ENCODE data around the gene UBXN11.

UBXN11 gene
- long read RNA-seq, donor 1, partial matches to known transcripts = 210 of 219 reads
- long read RNA-seq, donor 1, other reads (novel, unspliced or antisense) = 6 of 219 reads
- long read RNA-seq, donor 2, partial matches to known transcripts = 0 of 3 reads
- long read RNA-seq, donor 2, other reads (novel, unspliced or antisense) = 0 of 3 reads
- long read RNA-seq, donor 3, partial matches to known transcripts = 0 of 3 reads
- long read RNA-seq, donor 3, other reads (novel, unspliced or antisense) = 0 of 3 reads
- long read RNA-seq, donor 4, partial matches to known transcripts = 10 of 12 reads
- long read RNA-seq, donor 4, other reads (novel, unspliced or antisense) = 0 of 12 reads
- long read RNA-seq, donor 5, partial matches to known transcripts = 50 of 425 reads
- long read RNA-seq, donor 5, other reads (novel, unspliced or antisense) = 374 of 425 reads
- long read RNA-seq, donor 6, partial matches to known transcripts = 282 of 283 reads
- long read RNA-seq, donor 6, other reads (novel, unspliced or antisense) = 0 of 283 reads
- long read RNA-seq, donor 7, partial matches to known transcripts = 469 of 479 reads
- long read RNA-seq, donor 7, other reads (novel, unspliced or antisense) = 5 of 479 reads
- long read RNA-seq, donor 8, partial matches to known transcripts = 0 of 2 reads
- long read RNA-seq, donor 8, other reads (novel, unspliced or antisense) = 0 of 2 reads

- peak; percentile 73 for DNase-seq
Observed at GRCh38 chr1:26306290-26307229, at the start of gene UBXN11. TSS of gene UBXN11 (minus strand) at chr1:26306636. CDS start at chr1:26302883, 3,753 bp downstream.

- no peak for DNase-seq
Observed at GRCh38 chr1:26356106-26356505, 49.7 kb upstream of the UBXN11 start.

GRCh38 chr1:26354972-26355371 lies 48.5 kb upstream of the UBXN11 start:
- DNase-seq = no peak

- no peak for DNase-seq
Observed at GRCh38 chr1:26353976-26354820, 47.8 kb upstream of the UBXN11 start, which contains the start of gene CRYBG2. TSS of gene CRYBG2 (minus strand) at chr1:26354130. CDS start at chr1:26346657, 7,473 bp downstream.

- no peak for DNase-seq
Observed at GRCh38 chr1:26353210-26353859, 46.9 kb upstream of the UBXN11 start.

GRCh38 chr1:26352338-26352679 lies 45.9 kb upstream of the UBXN11 start:
- DNase-seq = no peak

GRCh38 chr1:26351590-26352337 lies 45.3 kb upstream of the UBXN11 start:
- no peak for DNase-seq

DNA sequence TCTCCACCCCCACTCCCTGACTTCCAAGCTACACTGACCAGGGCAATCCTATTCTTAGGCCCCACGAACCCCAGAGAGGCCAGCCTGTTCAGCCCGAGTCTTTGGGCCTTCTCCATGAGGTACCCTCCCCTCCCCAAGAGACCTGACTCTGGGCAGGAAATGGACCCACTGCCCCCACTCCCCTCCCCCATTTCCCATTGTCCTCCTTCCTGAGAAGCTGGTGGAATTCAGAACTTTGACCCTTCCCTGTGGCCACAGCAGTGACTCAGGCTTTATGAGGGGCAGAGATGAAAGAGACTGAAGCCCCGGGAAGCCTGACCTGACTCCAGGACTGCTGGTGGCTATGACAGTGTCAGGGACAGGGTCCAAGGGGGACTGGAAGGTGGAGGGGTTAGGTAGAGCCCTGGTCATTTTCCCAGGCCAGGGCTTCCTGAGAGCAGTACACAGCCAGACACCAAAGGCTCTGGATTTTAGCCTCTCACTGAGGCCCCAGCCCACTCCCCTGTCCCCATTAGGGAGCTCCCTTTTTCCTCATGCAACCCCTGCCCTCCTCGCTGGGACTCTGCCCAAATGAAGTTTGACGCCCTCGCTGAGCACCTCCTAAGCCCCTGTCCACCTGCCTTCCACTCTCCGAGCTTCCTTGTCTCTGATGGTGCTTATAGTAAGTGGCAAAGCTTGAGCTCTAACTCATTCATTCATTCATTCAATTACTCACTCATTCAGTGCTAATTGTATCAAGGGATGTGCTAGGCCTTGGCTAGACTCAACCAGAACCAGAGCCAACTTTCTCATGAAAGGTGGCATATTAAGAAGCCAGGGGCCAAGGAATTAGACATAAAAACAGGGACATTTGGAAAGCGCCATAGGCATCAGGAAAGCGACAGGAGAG lies 44.5 kb upstream of the UBXN11 start:
- no peak for DNase-seq

GRCh38 chr1:26350343-26350700 lies 43.9 kb upstream of the UBXN11 start:
- no peak for DNase-seq

GRCh38 chr1:26349877-26350244 lies 43.4 kb upstream of the UBXN11 start:
- no peak for DNase-seq

- no peak for DNase-seq
Observed at GRCh38 chr1:26349188-26349876, 42.9 kb upstream of the UBXN11 start.

DNA sequence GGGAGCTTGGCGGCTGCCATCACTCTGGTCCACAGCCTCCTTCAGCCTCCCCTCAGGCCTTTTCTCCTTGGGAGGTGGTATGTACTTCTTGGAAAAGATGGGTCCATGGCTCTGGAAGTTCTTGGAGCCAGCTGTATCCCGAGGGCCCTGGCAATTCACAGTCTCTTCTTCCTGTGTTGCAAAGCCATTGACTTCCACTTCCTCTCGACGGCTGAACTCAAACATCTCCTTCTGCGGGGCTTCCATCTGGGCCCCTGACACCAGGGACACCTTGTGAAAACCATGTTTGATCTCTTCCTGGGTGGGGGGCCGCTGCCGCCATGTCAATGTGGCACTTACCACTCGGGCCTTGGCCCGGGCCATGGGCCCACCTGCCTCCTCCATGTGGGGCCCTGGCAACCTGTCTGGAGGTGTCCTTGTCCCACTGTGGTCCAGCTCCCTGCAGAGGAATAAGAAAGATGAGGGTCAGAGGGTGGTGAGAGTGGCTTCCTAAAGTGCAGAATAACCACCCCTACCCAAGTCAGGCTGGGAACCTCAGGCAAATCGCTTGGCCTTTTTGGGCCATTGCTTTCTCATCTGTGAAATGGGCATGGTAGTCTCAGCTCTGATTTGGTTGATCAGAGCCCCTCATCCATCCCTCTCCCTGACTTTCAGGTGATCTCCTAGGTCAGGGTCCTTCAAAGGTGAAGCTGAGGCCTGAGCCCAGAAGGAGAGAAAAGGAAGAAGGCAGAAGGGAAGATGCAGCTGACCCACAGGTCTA lies 40.0 kb upstream of the UBXN11 start:
- no peak for DNase-seq

DNA sequence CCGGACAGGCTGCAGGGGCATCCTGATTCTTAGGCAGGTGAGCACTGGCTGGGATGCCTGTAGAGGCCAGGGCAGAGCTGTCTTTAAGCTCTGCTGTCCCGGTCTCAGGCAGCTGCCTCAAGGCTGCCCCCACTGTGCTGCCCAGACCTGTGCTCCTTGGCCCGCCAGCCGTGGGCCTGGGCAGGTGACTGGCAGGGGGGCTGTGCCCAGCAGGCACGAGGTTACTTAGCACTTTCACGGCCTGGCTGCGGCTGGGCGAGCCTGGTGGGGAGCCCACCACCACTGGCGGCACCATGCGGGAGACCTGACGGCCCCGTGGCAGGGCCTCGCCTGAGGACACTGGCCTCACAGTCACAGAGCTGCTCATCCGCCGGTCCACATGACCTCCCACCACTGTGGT lies 39.3 kb upstream of the UBXN11 start:
- DNase-seq = no peak

DNA sequence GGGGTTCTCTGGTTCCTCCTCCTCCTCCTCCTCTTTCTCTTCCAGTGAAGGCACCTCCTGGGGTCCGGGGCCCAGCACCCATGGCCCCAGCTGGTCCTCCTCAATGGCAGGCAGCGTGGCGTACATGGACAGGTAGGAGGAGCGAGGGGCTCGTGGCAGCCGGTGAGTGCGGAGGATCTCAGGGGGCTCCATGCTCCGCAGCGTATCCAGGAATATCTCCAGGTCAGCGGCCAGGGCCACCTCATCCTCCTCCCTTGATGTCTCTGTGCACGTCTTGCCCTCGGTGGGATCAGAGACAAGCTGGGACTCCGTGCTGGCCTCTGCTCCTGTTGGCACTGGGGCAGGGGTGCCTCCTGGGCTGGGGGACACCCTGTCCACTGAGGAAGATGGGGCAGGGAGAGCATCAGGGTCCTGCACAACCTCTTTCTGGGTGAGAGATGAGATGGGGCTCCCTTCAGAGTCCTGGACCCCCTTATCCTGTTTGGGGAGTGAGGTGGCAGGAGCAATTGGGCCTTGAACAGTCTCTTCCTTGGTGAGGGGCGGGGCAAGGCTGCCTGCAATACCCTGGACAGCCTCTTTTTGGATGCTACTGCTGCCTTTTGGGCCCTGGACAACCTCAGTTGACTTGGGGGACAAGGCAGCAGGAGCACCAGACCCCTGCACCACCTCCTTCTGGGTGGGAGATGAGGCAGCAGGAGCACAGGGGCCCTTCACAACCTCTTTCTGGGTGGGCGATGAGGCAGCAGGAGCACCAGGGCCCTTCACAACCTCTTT lies 37.9 kb upstream of the UBXN11 start:
- DNase-seq = no peak

DNA sequence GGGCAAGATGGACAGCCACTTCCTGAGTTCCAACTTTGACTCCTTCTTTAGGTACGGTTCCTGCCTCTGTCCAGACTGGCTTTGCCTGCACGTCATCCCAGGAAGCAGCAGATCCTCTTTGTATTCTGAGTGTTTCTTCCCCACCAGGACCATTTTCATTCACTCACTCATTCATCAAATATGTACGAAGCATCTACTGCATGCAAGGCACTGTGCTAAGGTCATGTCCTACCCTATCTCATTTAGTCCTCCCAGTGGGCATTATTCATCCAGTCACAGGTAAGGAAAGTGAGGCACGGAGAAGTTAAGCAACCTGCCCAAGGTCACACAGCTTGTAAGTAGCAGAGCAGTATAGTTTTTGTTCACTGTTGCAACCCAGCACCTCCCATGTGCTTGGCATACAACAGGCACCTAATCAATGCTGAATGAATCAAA lies 33.6 kb upstream of the UBXN11 start:
- no peak for DNase-seq

- no peak for DNase-seq
Observed at GRCh38 chr1:26338670-26339069, 32.2 kb upstream of the UBXN11 start.

- no peak for DNase-seq
Observed at GRCh38 chr1:26337625-26338024, 31.2 kb upstream of the UBXN11 start.

Data from right kidney (tissue), 9 donors.